GM21528 (cell line): Measurements from ENCODE around the gene KLF8.

ENCODE experiments used
- ATAC-seq: cut with Tn5 transposase; IDR thresholded peaks from one replicate; pipeline ENCODE4 v1.9.1; 2021; ENCODE audit warnings: mild to moderate bottlenecking, moderate library complexity; ENCODE audit not compliant: unreplicated experiment, low FRiP score

Gene KLF8

GRCh38 chrX:56308726-56309125 is 76.6 kb downstream of the KLF8 start:
- ATAC-seq: no peak

- no peak for ATAC-seq
Observed at GRCh38 chrX:56309881-56310280, 77.7 kb downstream of the KLF8 start.

- ATAC-seq: no peak
Observed at GRCh38 chrX:56310581-56310980, 78.4 kb downstream of the KLF8 start.

GRCh38 chrX:56313308-56313707 is 81.2 kb downstream of the KLF8 start:
- ATAC-seq: no peak

- ATAC-seq: no peak
Observed at GRCh38 chrX:56314334-56314733, 82.2 kb downstream of the KLF8 start.

GRCh38 chrX:56318076-56318475 is 85.9 kb downstream of the KLF8 start:
- no peak for ATAC-seq

- no peak for ATAC-seq
Observed at GRCh38 chrX:56319165-56319564, 87.0 kb downstream of the KLF8 start.
